Activated CD8-positive, alpha-beta memory T cell treated with anti-CD3 and anti-CD28 coated beads, Interleukin-2, amount 50 U/mL, for 24 hours (primary cell): Measurements from ENCODE around the gene QSOX1.

Source experiments
- DNase-seq: peaks from one replicate; pipeline ENCODE4 v3.0.0-alpha.2; 2020; ENCODE audit errors: extremely low read depth

QSOX1 gene

GRCh38 chr1:180213401-180214170, 58.9 kb downstream of the QSOX1 start:
- DNase-seq: no peak

GRCh38 chr1:180215856-180216625, 61.4 kb downstream of the QSOX1 start:
- no peak for DNase-seq

- no peak for DNase-seq
These were observed 62.3 kb downstream of the QSOX1 start for GRCh38 chr1:180217006-180217405.

- DNase-seq: no peak
These were observed 64.4 kb downstream of the QSOX1 start for GRCh38 chr1:180218806-180219765.

- no peak for DNase-seq
These were observed 65.1 kb downstream of the QSOX1 start for GRCh38 chr1:180219776-180220175.

GRCh38 chr1:180221462-180221861, 66.8 kb downstream of the QSOX1 start:
- no peak for DNase-seq

- no peak for DNase-seq
These were observed 70.2 kb downstream of the QSOX1 start for GRCh38 chr1:180224902-180225301.

GRCh38 chr1:180225403-180225802, 70.7 kb downstream of the QSOX1 start:
- DNase-seq: no peak

GRCh38 chr1:180227861-180228647, 73.4 kb downstream of the QSOX1 start:
- DNase-seq: no peak

GRCh38 chr1:180228648-180229482, 74.2 kb downstream of the QSOX1 start:
- no peak for DNase-seq

- no peak for DNase-seq
These were observed 75.1 kb downstream of the QSOX1 start, which contains the start of gene LHX4 for GRCh38 chr1:180229483-180230415. TSS of gene LHX4 (plus strand) at chr1:180230264. CDS start at chr1:180230530, 266 bp downstream.

- DNase-seq: no peak
These were observed 75.7 kb downstream of the QSOX1 start for GRCh38 chr1:180230416-180230790.

GRCh38 chr1:180230791-180231505, 76.3 kb downstream of the QSOX1 start:
- DNase-seq: no peak

- DNase-seq: no peak
These were observed 76.8 kb downstream of the QSOX1 start for GRCh38 chr1:180231506-180231921.

GRCh38 chr1:180231936-180232335, 77.3 kb downstream of the QSOX1 start:
- no peak for DNase-seq

- no peak for DNase-seq
These were observed 77.9 kb downstream of the QSOX1 start for GRCh38 chr1:180232521-180233043.

- no peak for DNase-seq
These were observed 78.7 kb downstream of the QSOX1 start for GRCh38 chr1:180233191-180234011.
